Hepatic stellate cell (primary cell): ENCODE data around the gene FGF13.

ENCODE experiments used
- DNase-seq: peaks from one replicate; pipeline ENCODE4 v3.0.0; 2011; ENCODE audit warnings: low spot score

FGF13 gene

GRCh38 chrX:138711399-138712347 lies at the start of gene FGF13:
FGF13 (minus strand) TSS chrX:138711717; CDS start chrX:138711003, 714 bp downstream.
- DNase-seq, result no peak

GRCh38 chrX:138759217-138759943 lies 47.9 kb upstream of the FGF13 start:
- no peak for DNase-seq

GRCh38 chrX:138756234-138756633 lies 44.7 kb upstream of the FGF13 start:
- DNase-seq, result no peak

GRCh38 chrX:138754861-138755260 lies 43.3 kb upstream of the FGF13 start:
- DNase-seq, result no peak

GRCh38 chrX:138748480-138748879 lies 37.0 kb upstream of the FGF13 start:
- no peak for DNase-seq

- peak; percentile 1 for DNase-seq
Observed at GRCh38 chrX:138745196-138745595, 33.7 kb upstream of the FGF13 start.

- DNase-seq, result no peak
Observed at GRCh38 chrX:138742217-138742616, 30.7 kb upstream of the FGF13 start.

GRCh38 chrX:138740341-138740740 lies 28.8 kb upstream of the FGF13 start:
- DNase-seq, result no peak

GRCh38 chrX:138723301-138723700 lies 11.8 kb upstream of the FGF13 start:
- no peak for DNase-seq

- DNase-seq, result no peak
Observed at GRCh38 chrX:138719396-138719795, 7.9 kb upstream of the FGF13 start.

- no peak for DNase-seq
Observed at GRCh38 chrX:138718941-138719340, 7.4 kb upstream of the FGF13 start.

GRCh38 chrX:138710866-138711341 lies 613 bp downstream of the FGF13 start:
- no peak for DNase-seq

- no peak for DNase-seq
Observed at GRCh38 chrX:138709886-138710791, 1.4 kb downstream of the FGF13 start.

- DNase-seq, result no peak
Observed at GRCh38 chrX:138708268-138708667, 3.2 kb downstream of the FGF13 start.

GRCh38 chrX:138704596-138704995 lies 6.9 kb downstream of the FGF13 start:
- no peak for DNase-seq

- no peak for DNase-seq
Observed at GRCh38 chrX:138704101-138704500, 7.4 kb downstream of the FGF13 start.

- no peak for DNase-seq
Observed at GRCh38 chrX:138692591-138692990, 18.9 kb downstream of the FGF13 start.

GRCh38 chrX:138691186-138691585 lies 20.3 kb downstream of the FGF13 start:
- DNase-seq, result no peak

- DNase-seq, result no peak
Observed at GRCh38 chrX:138690591-138690990, 20.9 kb downstream of the FGF13 start.

- no peak for DNase-seq
Observed at GRCh38 chrX:138683600-138683999, 27.9 kb downstream of the FGF13 start.

GRCh38 chrX:138669693-138670092 lies 41.8 kb downstream of the FGF13 start:
- no peak for DNase-seq

- DNase-seq, result no peak
Observed at GRCh38 chrX:138664466-138664865, 47.1 kb downstream of the FGF13 start.
